IMR-90 (cell line): ENCODE measurements around the gene SEPTIN3. TPM values are rescaled to one million over a fixed set of nuclear protein-coding genes. Genes with fewer than 3 reads are reported as not detected.

ENCODE experiments used
- ATAC-seq: fragments of 200-7000 bp; cut with Tn5 transposase; 2 replicates; pipeline ENCODE4 v1.9.1; 2020; ENCODE audit warnings: low read depth, mild to moderate bottlenecking, moderate library complexity
- BruUV-seq: library from RNA; stranded (reverse); fragments of 400-500 nt; replicated peaks from 2 replicates; lab custom pipeline; 2021; lab: Mats Ljungman, UMichigan
- CTCF ChIA-PET: fragments of 300-600 bp; formaldehyde crosslinking; extraction: SDS; loops from one replicate; lab custom pipeline; 2021; ENCODE audit warnings: antibody characterized with exemption; lab: Yijun Ruan, JAX
- POLR2A ChIA-PET: fragments of 300-600 bp; sonication (Branson Sonifier 250); formaldehyde crosslinking; loops from one replicate; lab custom pipeline; 2022; ENCODE audit warnings: antibody characterized with exemption; ENCODE audit not compliant: unreplicated experiment; lab: Charles Lee
- DNase-seq: peaks from one replicate; pipeline ENCODE4 v3.0.0; 2013
- H2AFZ ChIP-seq: replicated peaks from 2 replicates; pipeline ENCODE3; 2013; ENCODE audit warnings: low read length, mild to moderate bottlenecking; ENCODE audit not compliant: poor library complexity
- H2AK5ac ChIP-seq: 2 replicates; pipeline ENCODE4 v1.6.1; 2013; ENCODE audit warnings: low read depth, low read length, inconsistent platforms
- H2AK9ac ChIP-seq: replicated peaks from 2 replicates; pipeline ENCODE3; 2013; ENCODE audit warnings: mild to moderate bottlenecking, low read depth, low read length, moderate library complexity; ENCODE audit not compliant: poor library complexity
- H2BK120ac ChIP-seq: 2 replicates; pipeline ENCODE4 v1.6.1; 2013; ENCODE audit warnings: low read depth, low read length, inconsistent platforms
- H2BK15ac ChIP-seq: 3 replicates; pipeline ENCODE4 v1.6.1; 2013; ENCODE audit warnings: low read depth, low read length, inconsistent platforms
- H2BK20ac ChIP-seq: 2 replicates; pipeline ENCODE4 v1.6.1; 2013; ENCODE audit warnings: low read depth, mild to moderate bottlenecking, inconsistent platforms, low read length, moderate library complexity
- H2BK5ac ChIP-seq: 2 replicates; pipeline ENCODE4 v1.6.1; 2013; ENCODE audit warnings: mild to moderate bottlenecking, low read depth, low read length, inconsistent platforms; ENCODE audit not compliant: poor library complexity, severe bottlenecking
- H3K14ac ChIP-seq: replicated peaks from 2 replicates; pipeline ENCODE4 v1.6.1; 2013; ENCODE audit warnings: low read depth, low read length, inconsistent platforms
- H3K18ac ChIP-seq: 2 replicates; pipeline ENCODE4 v1.6.1; 2013; ENCODE audit warnings: low read depth, low read length, control low read depth
- H3K23ac ChIP-seq: 2 replicates; pipeline ENCODE4 v1.6.1; 2013; ENCODE audit warnings: low read depth, low read length, inconsistent platforms
- H3K27ac ChIP-seq: 2 replicates; pipeline ENCODE4 v1.5.1; 2013; ENCODE audit warnings: mild to moderate bottlenecking, control low read depth, low read length; ENCODE audit not compliant: insufficient read depth
- H3K27me3 ChIP-seq: 2 replicates; pipeline ENCODE4 v1.6.1; 2013; ENCODE audit warnings: low read length; ENCODE audit not compliant: control insufficient read depth, insufficient read depth
- H3K36me3 ChIP-seq: 2 replicates; pipeline ENCODE4 v1.6.1; 2013; ENCODE audit warnings: low read length, mixed read lengths; ENCODE audit not compliant: control insufficient read depth, insufficient read depth
- H3K4ac ChIP-seq: 2 replicates; pipeline ENCODE4 v1.6.1; 2013; ENCODE audit warnings: low read depth, low read length, inconsistent platforms
- H3K4me1 ChIP-seq: 2 replicates; pipeline ENCODE4 v1.6.1; 2013; ENCODE audit warnings: low read length, mixed read lengths; ENCODE audit not compliant: control insufficient read depth, insufficient read depth
- H3K4me2 ChIP-seq: 2 replicates; pipeline ENCODE4 v1.6.1; 2013; ENCODE audit warnings: low read depth, mild to moderate bottlenecking, control low read depth, low read length, moderate library complexity
- H3K4me3 ChIP-seq: 2 replicates; pipeline ENCODE4 v1.5.1; 2013; ENCODE audit warnings: low read depth, mild to moderate bottlenecking, control low read depth, low read length, moderate library complexity; ENCODE audit not compliant: insufficient read depth
- H3K56ac ChIP-seq: 2 replicates; pipeline ENCODE4 v1.6.1; 2013; ENCODE audit warnings: low read length, inconsistent platforms; ENCODE audit not compliant: insufficient read depth; ENCODE audit errors: extremely low read depth
- H3K79me1 ChIP-seq, 2 experiments: 2 replicates each; pipeline ENCODE4 v1.6.1; 2013; ENCODE audit warnings: low read length in 2 of 2, inconsistent platforms in 1 of 2, low read depth in 1 of 2
- H3K9ac ChIP-seq: 2 replicates; pipeline ENCODE4 v1.6.1; 2013; ENCODE audit warnings: low read depth, low read length, control low read depth
- H3K9me1 ChIP-seq: 2 replicates; pipeline ENCODE4 v1.6.1; 2013; ENCODE audit warnings: low read length, inconsistent platforms; ENCODE audit not compliant: insufficient read depth
- H3K9me3 ChIP-seq: 2 replicates; pipeline ENCODE4 v1.6.1; 2013; ENCODE audit warnings: low read length; ENCODE audit not compliant: control insufficient read depth, insufficient read depth
- H4K20me1 ChIP-seq: 2 replicates; pipeline ENCODE4 v1.6.1; 2013; ENCODE audit warnings: low read length, inconsistent platforms; ENCODE audit not compliant: insufficient read depth
- H4K5ac ChIP-seq: 2 replicates; pipeline ENCODE4 v1.6.1; 2013; ENCODE audit warnings: mild to moderate bottlenecking, low read depth, low read length, control low read depth
- H4K8ac ChIP-seq, 2 experiments: 2 replicates each; pipeline ENCODE4 v1.6.1; 2013; ENCODE audit warnings: low read depth in 2 of 2, low read length in 2 of 2, control low read depth in 1 of 2, inconsistent platforms in 1 of 2
- H4K91ac ChIP-seq: 2 replicates; pipeline ENCODE4 v1.6.1; 2013; ENCODE audit warnings: low read depth, low read length, inconsistent platforms; ENCODE audit not compliant: insufficient read depth
- BHLHE40 ChIP-seq: fragments of 150-350 bp; IDR thresholded peaks from 2 replicates; pipeline ENCODE4 v1.6.1; 2016; ENCODE audit warnings: mild to moderate bottlenecking, low read depth, low read length
- CEBPB ChIP-seq: IDR thresholded peaks from 2 replicates; pipeline ENCODE4 v1.6.1; 2012; ENCODE audit warnings: low read depth, low read length, improper control_type of control experiment
- CHD1 ChIP-seq: IDR thresholded peaks from 2 replicates; pipeline ENCODE4 v1.6.1; 2012; ENCODE audit warnings: low read depth, low read length, improper control_type of control experiment
- FOS ChIP-seq: fragments of 150-350 bp; IDR thresholded peaks from 2 replicates; pipeline ENCODE4 v1.6.1; 2016; ENCODE audit warnings: low read depth, low read length
- MAFK ChIP-seq: IDR thresholded peaks from 2 replicates; pipeline ENCODE4 v1.6.1; 2012; ENCODE audit warnings: low read depth, low read length, improper control_type of control experiment
- MAZ ChIP-seq: IDR thresholded peaks from 2 replicates; pipeline ENCODE4 v1.6.1; 2012; ENCODE audit warnings: low read depth, mild to moderate bottlenecking, low read length, improper control_type of control experiment, moderate library complexity, borderline replicate concordance
- MXI1 ChIP-seq: IDR thresholded peaks from 2 replicates; pipeline ENCODE4 v1.6.1; 2012; ENCODE audit warnings: low read depth, mild to moderate bottlenecking, low read length, moderate library complexity, borderline replicate concordance
- NFE2L2 ChIP-seq: fragments of 150-350 bp; IDR thresholded peaks from 2 replicates; pipeline ENCODE4 v1.6.1; 2016; ENCODE audit warnings: low read depth, mild to moderate bottlenecking, low read length
- POLR2A ChIP-seq: IDR thresholded peaks from 2 replicates; pipeline ENCODE4 v1.6.1; 2012; ENCODE audit warnings: mild to moderate bottlenecking, low read depth, low read length
- RAD21 ChIP-seq: IDR thresholded peaks from 2 replicates; pipeline ENCODE4 v1.6.1; 2012; ENCODE audit warnings: low read length, improper control_type of control experiment
- RCOR1 ChIP-seq: IDR thresholded peaks from 2 replicates; pipeline ENCODE4 v1.6.1; 2012; ENCODE audit warnings: mild to moderate bottlenecking, low read length, improper control_type of control experiment; ENCODE audit not compliant: insufficient replicate concordance
- RFX5 ChIP-seq: IDR thresholded peaks from 2 replicates; pipeline ENCODE4 v1.8.0; 2012; ENCODE audit warnings: low read depth, mild to moderate bottlenecking, low read length, moderate library complexity
- SMC3 ChIP-seq: fragments of 150-350 bp; IDR thresholded peaks from 2 replicates; pipeline ENCODE4 v1.6.1; 2016; ENCODE audit warnings: low read depth, mild to moderate bottlenecking, antibody characterized with exemption, low read length, moderate library complexity
- WGBS, 2 experiments: methylation state at CpG; one replicate each; pipeline versions ENCODE4 v1.1.5 to v1.1.7; 2013; ENCODE audit warnings: missing lambda C conversion rate in 2 of 2; ENCODE audit not compliant: insufficient read length in 1 of 2; ENCODE audit errors: extremely low coverage in 2 of 2; 5-methylcytosine and 5-hydroxymethylcytosine counted together
- dilution Hi-C: fragments of 300-500 bp; cut with HindIII; formaldehyde crosslinking; loops from one replicate; pipeline ENCODE4 v1.14.3; 2018; ENCODE audit warnings: low sequenced_read_pairs; ENCODE audit not compliant: unreplicated experiment
- in situ Hi-C: fragments of 300-500 bp; cut with MboI; formaldehyde crosslinking; loops from 3 replicates; pipeline ENCODE4 v1.14.3; 2019; ENCODE audit warnings: low sequenced_read_pairs, inconsistent platforms, mixed read lengths
- intact Hi-C: fragments of 100-400 bp; cut with micrococcal nuclease; formaldehyde crosslinking; loops from 2 replicates; pipeline ENCODE4 v1.10.0; 2022
- polyA plus RNA-seq, 3 experiments: library from polyadenylated mRNA; depleted of rRNA; stranded (reverse); fragments of >200 nt; gene quantifications; 2 replicates each; pipeline ENCODE4 v1.2.3, GENCODE V29; 2012; ENCODE audit warnings: low replicate concordance in 1 of 3
- total RNA-seq: library from RNA; depleted of rRNA; stranded (reverse); fragments of >200 nt; gene quantifications from 2 replicates; pipeline ENCODE4 v1.2.3, GENCODE V29; 2012
- TF ChIP-seq, protein P1 (sequence below): fragments of 150-350 bp; IDR thresholded peaks from 2 replicates; pipeline ENCODE4 v1.6.1; 2016; ENCODE audit warnings: low read depth, mild to moderate bottlenecking, low read length, moderate library complexity, borderline replicate concordance
- TF ChIP-seq, protein P2 (sequence below): fragments of 150-350 bp; IDR thresholded peaks from 2 replicates; pipeline ENCODE4 v1.6.1; 2017; ENCODE audit warnings: mild to moderate bottlenecking, antibody characterized with exemption, low read length, low read depth
- TF ChIP-seq, protein P3 (sequence below): conservative IDR thresholded peaks from 2 replicates; pipeline ENCODE4 v1.5.1; 2012; ENCODE audit warnings: mild to moderate bottlenecking, low read depth, low read length, improper control_type of control experiment

Gene SEPTIN3
- total and polyA plus RNA-seq, 2 of the 4 experiments (the other 2 are of a cell fraction) = 0.15 to 0.18 TPM

DNA sequence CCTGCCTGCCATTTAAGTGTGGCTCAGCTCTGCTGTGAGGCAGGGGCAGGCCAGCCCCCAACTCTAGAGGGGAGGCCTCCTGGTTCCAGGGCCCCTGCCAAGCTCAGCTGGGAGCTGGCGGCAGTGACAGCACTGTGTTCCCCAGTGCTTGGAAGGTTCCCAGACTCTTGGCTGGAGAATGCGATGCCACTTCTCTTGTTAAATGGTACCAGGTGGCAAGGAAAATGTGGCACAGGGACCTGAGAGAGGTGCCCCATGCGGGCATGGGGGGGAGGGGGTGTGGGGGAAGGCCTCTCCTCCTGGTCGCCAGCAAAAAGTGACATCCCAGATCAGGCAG lies 34.3 kb upstream of the SEPTIN3 start:
- dilution Hi-C loops (no loop called here), intact Hi-C loops (no loop called here), in situ Hi-C loops (no loop called here)
- H3K56ac ChIP-seq = no peak overlapping the region
- no peaks in the 10 kb centered on the region; the same call in 1 of the 2 replicates for H3K9me1 ChIP-seq
- no peak overlapping the region for H2BK120ac ChIP-seq
- DNase-seq (no peak), ATAC-seq (no peak)
- H4K20me1 ChIP-seq = no peaks in the 10 kb centered on the region; the same call in 1 of the 2 replicates
- POLR2A ChIA-PET = no interaction called here
- no peak overlapping the region for H2BK5ac ChIP-seq
- no peak overlapping the region for H4K5ac ChIP-seq
- no peak overlapping the region for H3K4me3 ChIP-seq
- no peak overlapping the region for H2BK15ac ChIP-seq
- H3K4ac ChIP-seq = no peak overlapping the region
- no TSS peak for BruUV-seq
- H3K27ac ChIP-seq = no peak overlapping the region
- H2AFZ ChIP-seq = no peak overlapping the region
- H3K36me3 ChIP-seq = no peaks in the 10 kb centered on the region
- H2AK5ac ChIP-seq = no peak overlapping the region
- no peak overlapping the region for H3K4me2 ChIP-seq
- H3K4me1 ChIP-seq = peaks cover 2% of the 10 kb centered on the region; the same call in 1 of the 2 replicates
- no peaks in the 10 kb centered on the region for H3K27me3 ChIP-seq
- no peak overlapping the region for H3K23ac ChIP-seq
- no peak overlapping the region for H4K91ac ChIP-seq
- TF ChIP-seq NFE2L2 (no peak), RCOR1 (no peak), FOS (no peak), CHD1 (no peak), MXI1 (no peak), SMC3 (no peak), CEBPB (no peak), RFX5 (no peak), MAZ (no peak), BHLHE40 (no peak), POLR2A (no peak), RAD21 (no peak), MAFK (no peak)
- TF ChIP-seq, protein P1, sequence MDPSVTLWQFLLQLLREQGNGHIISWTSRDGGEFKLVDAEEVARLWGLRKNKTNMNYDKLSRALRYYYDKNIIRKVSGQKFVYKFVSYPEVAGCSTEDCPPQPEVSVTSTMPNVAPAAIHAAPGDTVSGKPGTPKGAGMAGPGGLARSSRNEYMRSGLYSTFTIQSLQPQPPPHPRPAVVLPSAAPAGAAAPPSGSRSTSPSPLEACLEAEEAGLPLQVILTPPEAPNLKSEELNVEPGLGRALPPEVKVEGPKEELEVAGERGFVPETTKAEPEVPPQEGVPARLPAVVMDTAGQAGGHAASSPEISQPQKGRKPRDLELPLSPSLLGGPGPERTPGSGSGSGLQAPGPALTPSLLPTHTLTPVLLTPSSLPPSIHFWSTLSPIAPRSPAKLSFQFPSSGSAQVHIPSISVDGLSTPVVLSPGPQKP = no peak
- TF ChIP-seq, protein P2, sequence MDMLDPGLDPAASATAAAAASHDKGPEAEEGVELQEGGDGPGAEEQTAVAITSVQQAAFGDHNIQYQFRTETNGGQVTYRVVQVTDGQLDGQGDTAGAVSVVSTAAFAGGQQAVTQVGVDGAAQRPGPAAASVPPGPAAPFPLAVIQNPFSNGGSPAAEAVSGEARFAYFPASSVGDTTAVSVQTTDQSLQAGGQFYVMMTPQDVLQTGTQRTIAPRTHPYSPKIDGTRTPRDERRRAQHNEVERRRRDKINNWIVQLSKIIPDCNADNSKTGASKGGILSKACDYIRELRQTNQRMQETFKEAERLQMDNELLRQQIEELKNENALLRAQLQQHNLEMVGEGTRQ = no peak
- TF ChIP-seq, protein P3, sequence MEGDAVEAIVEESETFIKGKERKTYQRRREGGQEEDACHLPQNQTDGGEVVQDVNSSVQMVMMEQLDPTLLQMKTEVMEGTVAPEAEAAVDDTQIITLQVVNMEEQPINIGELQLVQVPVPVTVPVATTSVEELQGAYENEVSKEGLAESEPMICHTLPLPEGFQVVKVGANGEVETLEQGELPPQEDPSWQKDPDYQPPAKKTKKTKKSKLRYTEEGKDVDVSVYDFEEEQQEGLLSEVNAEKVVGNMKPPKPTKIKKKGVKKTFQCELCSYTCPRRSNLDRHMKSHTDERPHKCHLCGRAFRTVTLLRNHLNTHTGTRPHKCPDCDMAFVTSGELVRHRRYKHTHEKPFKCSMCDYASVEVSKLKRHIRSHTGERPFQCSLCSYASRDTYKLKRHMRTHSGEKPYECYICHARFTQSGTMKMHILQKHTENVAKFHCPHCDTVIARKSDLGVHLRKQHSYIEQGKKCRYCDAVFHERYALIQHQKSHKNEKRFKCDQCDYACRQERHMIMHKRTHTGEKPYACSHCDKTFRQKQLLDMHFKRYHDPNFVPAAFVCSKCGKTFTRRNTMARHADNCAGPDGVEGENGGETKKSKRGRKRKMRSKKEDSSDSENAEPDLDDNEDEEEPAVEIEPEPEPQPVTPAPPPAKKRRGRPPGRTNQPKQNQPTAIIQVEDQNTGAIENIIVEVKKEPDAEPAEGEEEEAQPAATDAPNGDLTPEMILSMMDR = no peak
- no peak overlapping the region for H2BK20ac ChIP-seq
- 100% methylated on average over 1 of the region's 4 CpGs; no CpG with 5 or more reads in 1 of the 2 experiments for WGBS, 2 experiments
- H4K8ac ChIP-seq = no peak overlapping the region
- no peak overlapping the region for H2AK9ac ChIP-seq
- H3K14ac ChIP-seq = no peak overlapping the region
- no peak overlapping the region for H3K18ac ChIP-seq
- H3K9ac ChIP-seq = no peak overlapping the region
- peaks cover 0 to 3% of the 10 kb centered on the region in 2 experiments; a peak in 1 of 4 replicates for H3K79me1 ChIP-seq
- H3K9me3 ChIP-seq = no peaks in the 10 kb centered on the region
- CTCF ChIA-PET = interaction anchor here (0.9 kb wide), 1 partner anchor 238 kb away, joined by 3 read pairs; no protein-coding TSS in a partner anchor
